Endothelial cell (in vitro differentiated cells): ENCODE data around the gene SGMS1. TPM values are rescaled to one million over a fixed set of nuclear protein-coding genes. Genes with fewer than 3 reads are reported as not detected.

Source experiments
- DNase-seq: peaks from one replicate; pipeline ENCODE4 v3.0.0; 2021; ENCODE audit warnings: low spot score
- H3K27ac Mint-ChIP-seq: one replicate; pipeline ENCODE4 v1.8.0; 2021; ENCODE audit warnings: mixed read lengths, inconsistent platforms; ENCODE audit not compliant: unreplicated experiment
- H3K27me3 Mint-ChIP-seq: one replicate; pipeline ENCODE4 v1.8.0; 2021; ENCODE audit warnings: mild to moderate bottlenecking, moderate library complexity, mixed read lengths, inconsistent platforms; ENCODE audit not compliant: unreplicated experiment
- H3K36me3 Mint-ChIP-seq: one replicate; pipeline ENCODE4 v1.8.0; 2021; ENCODE audit warnings: mild to moderate bottlenecking, low read depth, mixed read lengths, inconsistent platforms; ENCODE audit not compliant: unreplicated experiment
- H3K4me1 Mint-ChIP-seq: one replicate; pipeline ENCODE4 v1.8.0; 2021; ENCODE audit warnings: mild to moderate bottlenecking, mixed read lengths, inconsistent platforms; ENCODE audit not compliant: unreplicated experiment
- H3K4me3 Mint-ChIP-seq: one replicate; pipeline ENCODE4 v1.8.0; 2021; ENCODE audit warnings: mild to moderate bottlenecking, mixed read lengths, inconsistent platforms; ENCODE audit not compliant: unreplicated experiment
- H3K9me3 Mint-ChIP-seq: one replicate; pipeline ENCODE4 v1.8.0; 2021; ENCODE audit warnings: mixed read lengths, inconsistent platforms; ENCODE audit not compliant: unreplicated experiment
- CTCF ChIP-seq: fragments of 200-600 bp; sonication (generic); IDR thresholded peaks from one replicate; pipeline ENCODE4 v1.5.0; 2021; ENCODE audit warnings: antibody characterized with exemption; ENCODE audit not compliant: unreplicated experiment
- total RNA-seq: library from RNA; stranded (reverse); fragmentation: NEBNext Ultra II Directional; extraction: Animal tissue kit (Norgen Biotek cat#: 25700); gene quantifications from one replicate; pipeline ENCODE4 v1.2.1, GENCODE V29; 2021; ENCODE audit not compliant: unreplicated experiment

Gene SGMS1
- total RNA-seq, 1 donor from 2014 or later: 12.4 TPM

GRCh38 chr10:50613726-50614443 is 9.9 kb downstream of the SGMS1 start:
- Mint-ChIP-seq H3K4me1 (no peaks in the 10 kb centered on the region), H3K27me3 (peaks cover 3% of the 10 kb centered on the region), H3K36me3 (no peaks in the 10 kb centered on the region), H3K9me3 (no peaks in the 10 kb centered on the region), H3K27ac (no peak overlapping the region), H3K4me3 (no peak overlapping the region)
- DNase-seq: no peak
- no peak for TF ChIP-seq CTCF

- TF ChIP-seq CTCF: no peak
- peaks cover 3% of the 10 kb centered on the region for H3K27me3 Mint-ChIP-seq
- no peak overlapping the region for H3K27ac Mint-ChIP-seq
- DNase-seq: no peak
- H3K4me1 Mint-ChIP-seq: no peaks in the 10 kb centered on the region
- H3K9me3 Mint-ChIP-seq: no peaks in the 10 kb centered on the region
- H3K4me3 Mint-ChIP-seq: no peak overlapping the region
- H3K36me3 Mint-ChIP-seq: no peaks in the 10 kb centered on the region
Observed at GRCh38 chr10:50613150-50613549, 10.6 kb downstream of the SGMS1 start.

GRCh38 chr10:50610368-50610767 is 13.4 kb downstream of the SGMS1 start:
- H3K27ac Mint-ChIP-seq: no peak overlapping the region
- no peaks in the 10 kb centered on the region for H3K4me1 Mint-ChIP-seq
- no peaks in the 10 kb centered on the region for H3K9me3 Mint-ChIP-seq
- H3K27me3 Mint-ChIP-seq: peaks cover 2% of the 10 kb centered on the region
- no peak for TF ChIP-seq CTCF
- no peak overlapping the region for H3K4me3 Mint-ChIP-seq
- no peak for DNase-seq
- no peaks in the 10 kb centered on the region for H3K36me3 Mint-ChIP-seq

- Mint-ChIP-seq H3K27me3 (peaks cover 2% of the 10 kb centered on the region), H3K4me1 (peaks cover 3% of the 10 kb centered on the region), H3K4me3 (no peak overlapping the region), H3K36me3 (no peaks in the 10 kb centered on the region), H3K27ac (no peak overlapping the region), H3K9me3 (no peaks in the 10 kb centered on the region)
- no peak for DNase-seq
- TF ChIP-seq CTCF: no peak
Observed at GRCh38 chr10:50607356-50607925, 16.3 kb downstream of the SGMS1 start.

GRCh38 chr10:50605951-50606270 is 17.8 kb downstream of the SGMS1 start:
- no peak for DNase-seq
- no peak overlapping the region for H3K27ac Mint-ChIP-seq
- no peaks in the 10 kb centered on the region for H3K9me3 Mint-ChIP-seq
- no peak overlapping the region for H3K4me3 Mint-ChIP-seq
- no peak for TF ChIP-seq CTCF
- no peaks in the 10 kb centered on the region for H3K27me3 Mint-ChIP-seq
- H3K36me3 Mint-ChIP-seq: no peaks in the 10 kb centered on the region
- H3K4me1 Mint-ChIP-seq: peaks cover 3% of the 10 kb centered on the region
